Tibial artery (tissue), 4 donors: ENCODE results near the gene PTPRN2.

Experiments used
- DNase-seq, 2 donors: peaks; one replicate each; pipeline ENCODE4 v3.0.0-alpha.2; 2019
- H3K27ac ChIP-seq, 2 donors: fragments of 200-600 bp; sonication (generic) in 1 of 2; 1 replicate in 1 of 2; 2 replicates in 1 of 2; pipeline ENCODE4 v1.5.1; 2018 to 2019; ENCODE audit warnings: mild to moderate bottlenecking in 1 of 2
- H3K27me3 ChIP-seq, 2 donors: fragments of 200-600 bp; sonication (generic) in 1 of 2; one replicate each; pipeline versions ENCODE4 v1.5.1 to v1.6.0; 2016 to 2019
- H3K36me3 ChIP-seq, 3 donors: fragments of 200-600 bp; sonication (generic) in 2 of 3; one replicate each; pipeline ENCODE4 v1.5.1; 2016 to 2019; ENCODE audit warnings: mild to moderate bottlenecking in 2 of 3
- H3K4me1 ChIP-seq, 4 donors: fragments of 200-600 bp; sonication (generic) in 2 of 4; 1 replicate in 3 of 4; 2 replicates in 1 of 4; pipeline ENCODE4 v1.5.1; 2016 to 2019
- H3K4me3 ChIP-seq, 2 donors: fragments of 200-600 bp; sonication (generic) in 1 of 2; 1 replicate in 1 of 2; 2 replicates in 1 of 2; pipeline ENCODE4 v1.5.1; 2018 to 2019; ENCODE audit warnings: mild to moderate bottlenecking in 2 of 2
- H3K9me3 ChIP-seq, 3 donors: fragments of 200-600 bp; sonication (generic) in 1 of 3; one replicate each; pipeline ENCODE4 v1.5.1; 2016 to 2019
- CTCF ChIP-seq, 2 experiments: fragments of 200-600 bp in 1 of 2; fragments of 450-650 bp in 1 of 2; IDR thresholded peaks; one replicate each; pipeline ENCODE4 v1.5.1; 2017 to 2019; ENCODE audit warnings: antibody characterized with exemption in 2 of 2, mild to moderate bottlenecking in 1 of 2, moderate library complexity in 1 of 2
- intact Hi-C: fragments of 100-400 bp; cut with DNase I; formaldehyde crosslinking; loops from one replicate; pipeline ENCODE4 v1.15.0; 2023; ENCODE audit warnings: low total_unique reads

PTPRN2 gene

DNA sequence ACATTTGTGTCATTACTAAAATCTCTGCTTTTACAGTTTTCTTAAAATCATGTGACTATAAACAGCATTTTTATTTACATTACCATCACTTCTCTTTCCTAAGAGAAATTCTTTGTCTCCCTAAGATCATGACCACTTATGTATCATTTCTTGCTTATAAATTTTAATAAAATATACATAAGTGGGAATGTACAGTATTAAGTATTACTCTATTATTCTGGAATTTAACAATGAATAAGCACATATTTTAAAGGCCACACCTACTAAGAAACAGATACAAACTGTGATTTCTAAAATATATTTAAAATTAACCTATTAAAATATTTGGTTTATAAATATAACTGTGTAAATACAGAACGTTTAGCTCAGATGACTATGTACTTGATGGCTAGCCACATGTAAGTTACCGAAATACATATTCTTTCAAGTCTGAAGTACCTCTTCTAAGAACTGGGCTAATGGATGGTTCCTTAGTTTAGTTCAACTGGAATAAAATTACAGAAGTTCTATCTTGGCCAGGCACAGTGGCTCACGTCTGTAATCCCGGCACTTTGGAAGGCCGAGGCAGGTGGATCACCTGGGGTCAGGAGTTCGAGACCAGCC is 33.3 kb upstream of the PTPRN2 start:
- no peak for DNase-seq
- Histone ChIP-seq H3K27ac (no peak overlapping the region), H3K4me3 (no peak overlapping the region), H3K9me3 (no peaks in the 10 kb centered on the region), H3K4me1 (no peaks in the 10 kb centered on the region), H3K36me3 (no peaks in the 10 kb centered on the region), H3K27me3 (no peaks in the 10 kb centered on the region)
- intact Hi-C loops = no loop called here
- no peak for TF ChIP-seq CTCF (IDR thresholded peaks at IDR 0.05)

GRCh38 chr7:158620418-158620817 is 32.8 kb upstream of the PTPRN2 start:
- TF ChIP-seq CTCF (IDR thresholded peaks at IDR 0.05) = no peak
- DNase-seq = no peak
- no peaks in the 10 kb centered on the region for H3K4me1 ChIP-seq
- no peaks in the 10 kb centered on the region for H3K27me3 ChIP-seq
- intact Hi-C loops = no loop called here
- H3K36me3 ChIP-seq = no peaks in the 10 kb centered on the region
- no peak overlapping the region for H3K4me3 ChIP-seq
- H3K27ac ChIP-seq = no peak overlapping the region
- H3K9me3 ChIP-seq = no peaks in the 10 kb centered on the region

DNA sequence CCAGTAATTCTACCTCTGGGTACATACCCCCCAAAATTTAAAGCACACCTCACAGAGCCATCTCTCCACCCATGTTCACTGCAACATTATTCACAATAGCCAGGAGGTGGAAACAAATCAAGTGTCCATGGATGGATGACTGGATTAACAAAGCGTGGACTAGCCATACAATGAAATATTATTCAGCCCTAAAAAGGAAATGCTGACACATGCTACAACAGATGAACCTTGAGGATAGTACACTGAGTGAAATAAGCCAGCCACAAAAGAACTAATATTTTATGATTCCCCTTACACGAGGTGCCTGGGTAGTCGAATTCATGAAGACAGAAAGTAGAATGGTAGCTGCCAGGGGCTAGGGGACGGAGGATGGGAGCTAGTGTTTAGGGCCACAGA is 31.1 kb upstream of the PTPRN2 start:
- H3K27ac ChIP-seq = no peak overlapping the region
- intact Hi-C loops = no loop called here
- H3K9me3 ChIP-seq = no peaks in the 10 kb centered on the region
- no peaks in the 10 kb centered on the region for H3K27me3 ChIP-seq
- H3K36me3 ChIP-seq = no peaks in the 10 kb centered on the region
- H3K4me3 ChIP-seq = no peak overlapping the region
- DNase-seq = no peak
- H3K4me1 ChIP-seq = no peaks in the 10 kb centered on the region
- TF ChIP-seq CTCF (IDR thresholded peaks at IDR 0.05) = no peak

GRCh38 chr7:158617737-158618128 is 30.1 kb upstream of the PTPRN2 start:
- TF ChIP-seq CTCF (IDR thresholded peaks at IDR 0.05) = no peak
- DNase-seq = no peak
- no peaks in the 10 kb centered on the region for H3K4me1 ChIP-seq
- intact Hi-C loops = no loop called here
- H3K9me3 ChIP-seq = no peaks in the 10 kb centered on the region
- no peaks in the 10 kb centered on the region for H3K27me3 ChIP-seq
- no peak overlapping the region for H3K4me3 ChIP-seq
- no peaks in the 10 kb centered on the region for H3K36me3 ChIP-seq
- no peak overlapping the region for H3K27ac ChIP-seq

GRCh38 chr7:158616050-158616449 is 28.4 kb upstream of the PTPRN2 start:
- Histone ChIP-seq H3K9me3 (no peaks in the 10 kb centered on the region), H3K4me3 (no peak overlapping the region), H3K36me3 (no peaks in the 10 kb centered on the region), H3K4me1 (no peaks in the 10 kb centered on the region), H3K27me3 (no peaks in the 10 kb centered on the region), H3K27ac (no peak overlapping the region)
- DNase-seq = no peak
- no peak for TF ChIP-seq CTCF (IDR thresholded peaks at IDR 0.05)
- intact Hi-C loops = no loop called here

GRCh38 chr7:158614700-158615099 is 27.1 kb upstream of the PTPRN2 start:
- H3K4me1 ChIP-seq = no peaks in the 10 kb centered on the region
- no peaks in the 10 kb centered on the region for H3K27me3 ChIP-seq
- no peaks in the 10 kb centered on the region for H3K9me3 ChIP-seq
- no peaks in the 10 kb centered on the region for H3K36me3 ChIP-seq
- intact Hi-C loops = no loop called here
- DNase-seq = no peak
- no peak overlapping the region for H3K4me3 ChIP-seq
- no peak for TF ChIP-seq CTCF (IDR thresholded peaks at IDR 0.05)
- no peak overlapping the region for H3K27ac ChIP-seq
